ENCODE data around the gene CLN6.
"Not testable (repeated sequence)": the region's sequence is repeated elsewhere in the genome, so short reads cannot be mapped to it uniquely, and the experiment has no call there.

CLN6 gene

GRCh38 chr15:68186671-68187397, 42.7 kb downstream of the CLN6 start:
- no peak for DNase-seq

GRCh38 chr15:68184616-68185480, 44.7 kb downstream of the CLN6 start:
- DNase-seq = no peak

- no peak for DNase-seq
These were observed 45.8 kb downstream of the CLN6 start for GRCh38 chr15:68183616-68184315.

GRCh38 chr15:68177742-68178141, 51.8 kb downstream of the CLN6 start:
- DNase-seq = no peak

GRCh38 chr15:68176601-68177000, 52.9 kb downstream of the CLN6 start:
- DNase-seq = no peak

GRCh38 chr15:68175526-68175925, 54.0 kb downstream of the CLN6 start:
- no peak for DNase-seq

GRCh38 chr15:68173119-68173518, 56.4 kb downstream of the CLN6 start:
- DNase-seq = no peak

GRCh38 chr15:68172037-68172436, 57.5 kb downstream of the CLN6 start:
- DNase-seq = not testable (repeated sequence)

GRCh38 chr15:68166847-68167246, 62.7 kb downstream of the CLN6 start:
- no peak for DNase-seq

- DNase-seq = no peak
These were observed 66.3 kb downstream of the CLN6 start for GRCh38 chr15:68163191-68163590.

GRCh38 chr15:68158046-68158628, 71.4 kb downstream of the CLN6 start:
- DNase-seq = no peak

- no peak for DNase-seq
These were observed 72.5 kb downstream of the CLN6 start for GRCh38 chr15:68157074-68157473.

Measured in hippocampal formation (tissue), 2 donors.